Stomach (tissue), 4 donors: ENCODE measurements around the gene CDRT4.

Experiments used
- CTCF ChIP-seq, 7 experiments: fragments of 450-650 bp in 4 of 7; fragments of 200-600 bp in 3 of 7; sonication (generic) in 3 of 7; IDR thresholded peaks; one replicate each; pipeline ENCODE4 v1.5.1; 2016 to 2019; ENCODE audit warnings: antibody characterized with exemption in 7 of 7, control low read depth in 2 of 7, mild to moderate bottlenecking in 1 of 7
- EP300 ChIP-seq: sonication (generic); formaldehyde crosslinking; IDR thresholded peaks from one replicate; pipeline ENCODE4 v1.6.1; 2017; ENCODE audit warnings: antibody characterized with exemption
- POLR2A ChIP-seq, 4 donors: fragments of 450-650 bp; IDR thresholded peaks; one replicate each; pipeline ENCODE4 v1.6.1; 2016; ENCODE audit warnings: antibody characterized with exemption in 4 of 4, control low read depth in 2 of 4, mild to moderate bottlenecking in 1 of 4, moderate library complexity in 1 of 4
- POLR2AphosphoS5 ChIP-seq, 3 donors: sonication (generic); formaldehyde crosslinking; IDR thresholded peaks; one replicate each; pipeline ENCODE4 v1.6.1; 2016; ENCODE audit warnings: antibody characterized with exemption in 3 of 3

- TF ChIP-seq CTCF (IDR thresholded peaks at IDR 0.05) (no peak), POLR2A (IDR thresholded peaks at IDR 0.05) (no peak), POLR2AphosphoS5 (IDR thresholded peaks at IDR 0.05) (no peak), EP300 (no peak)
These were observed 21.1 kb upstream of the CDRT4 start for GRCh38 chr17:15488557-15488956.
